GM18508 (cell line): ENCODE measurements around the gene CASTOR1.

Source experiments
- ATAC-seq: cut with Tn5 transposase; IDR thresholded peaks from one replicate; pipeline ENCODE4 v1.9.1; 2021; ENCODE audit warnings: moderate number of reproducible peaks; ENCODE audit not compliant: insufficient read depth, unreplicated experiment

CASTOR1 gene

DNA sequence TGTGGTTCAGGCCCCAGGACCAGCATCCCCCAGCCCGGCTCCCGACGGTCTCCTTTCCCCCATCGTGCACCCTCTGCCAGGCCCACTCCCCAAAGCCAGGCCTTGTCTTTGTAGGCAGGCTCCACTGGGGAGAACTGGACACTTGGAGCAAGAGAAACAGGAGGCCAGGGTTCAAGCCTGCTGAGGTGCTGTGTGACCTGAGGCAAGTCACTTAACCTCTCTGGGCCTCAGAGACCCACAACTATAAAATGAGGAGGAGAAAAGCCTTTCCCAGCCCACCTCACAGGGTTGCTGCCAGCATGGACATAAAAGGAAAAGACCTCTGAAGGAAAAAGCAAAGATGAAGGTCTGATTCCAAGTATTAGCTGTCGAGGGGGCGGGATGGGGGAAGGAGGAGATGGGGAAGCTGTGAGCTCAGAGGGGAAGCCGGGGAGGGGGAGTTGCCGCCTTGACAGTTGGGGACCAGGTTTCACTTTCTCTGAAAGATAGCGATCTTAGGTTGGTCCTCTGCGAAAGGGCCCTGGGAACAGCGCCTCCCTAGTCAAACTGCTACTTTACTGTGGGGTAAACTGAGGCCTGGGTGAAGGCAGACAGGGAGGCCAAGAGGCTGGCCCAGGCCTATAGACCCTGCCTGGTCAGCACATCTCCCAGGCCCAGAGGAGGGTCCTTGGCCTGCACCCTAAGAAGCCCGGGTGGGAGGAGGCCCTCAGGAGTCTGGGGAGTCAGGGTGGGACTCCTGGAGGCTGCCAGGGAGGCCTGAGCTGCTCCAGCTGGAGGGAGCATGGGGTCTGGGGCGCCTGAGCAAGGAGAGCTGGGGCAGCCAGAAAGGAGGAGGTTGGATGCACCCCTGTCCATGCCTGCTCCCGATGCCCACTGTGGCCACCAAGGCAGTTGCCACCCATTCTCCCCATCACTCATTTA is 21.7 kb downstream of the CASTOR1 start:
- no peak for ATAC-seq

DNA sequence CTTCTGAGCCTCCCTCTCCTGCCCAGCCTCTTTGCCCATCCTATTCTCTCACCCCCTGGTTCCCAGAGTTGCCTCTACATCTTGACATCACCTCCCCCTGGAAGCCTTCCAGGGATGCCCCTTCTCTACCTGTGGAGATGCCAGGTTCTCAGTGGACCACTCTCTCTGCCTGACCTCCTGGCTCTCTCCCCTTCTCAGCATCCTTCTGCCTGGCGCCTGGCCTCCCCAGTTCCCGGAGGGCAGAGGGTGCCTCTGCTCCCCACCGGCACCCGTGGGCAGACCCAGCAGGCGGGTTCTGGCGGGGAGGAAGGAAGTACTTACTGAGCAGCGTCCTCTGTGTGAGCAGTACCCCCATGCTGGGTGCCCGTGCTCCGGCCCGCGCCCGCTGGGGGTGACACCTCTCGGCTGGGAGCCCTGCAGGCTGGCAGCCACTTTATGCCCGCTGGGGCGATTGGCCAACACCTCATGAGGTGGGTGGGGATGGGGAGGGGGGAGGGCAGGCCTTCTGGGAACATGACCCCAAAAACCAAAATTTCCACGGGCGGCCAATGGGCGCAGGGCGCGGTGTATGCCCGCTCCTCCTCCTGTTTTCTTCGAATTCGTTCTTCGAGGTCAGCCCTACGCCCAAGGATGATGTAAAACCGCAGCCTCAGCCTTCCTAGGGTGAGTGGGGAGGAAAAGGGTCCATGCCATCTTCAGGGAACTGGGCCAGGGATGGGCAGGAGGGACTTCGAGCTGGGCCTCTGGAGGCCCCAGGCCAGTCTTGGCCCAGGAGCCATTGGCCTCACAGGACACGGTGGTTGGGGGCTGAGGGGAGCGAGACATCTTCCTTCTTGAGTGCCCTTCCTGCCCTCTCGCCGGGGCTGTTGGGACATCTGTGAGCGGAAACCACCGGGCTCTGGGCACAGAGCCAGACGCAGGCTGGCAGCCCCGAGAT is 22.6 kb downstream of the CASTOR1 start, which contains the start of gene OSM:
TSS of gene OSM (minus strand) at position 407 of the 937 bp plus-strand sequence. CDS start at position 355, 52 bp downstream.
- ATAC-seq, result no peak

DNA sequence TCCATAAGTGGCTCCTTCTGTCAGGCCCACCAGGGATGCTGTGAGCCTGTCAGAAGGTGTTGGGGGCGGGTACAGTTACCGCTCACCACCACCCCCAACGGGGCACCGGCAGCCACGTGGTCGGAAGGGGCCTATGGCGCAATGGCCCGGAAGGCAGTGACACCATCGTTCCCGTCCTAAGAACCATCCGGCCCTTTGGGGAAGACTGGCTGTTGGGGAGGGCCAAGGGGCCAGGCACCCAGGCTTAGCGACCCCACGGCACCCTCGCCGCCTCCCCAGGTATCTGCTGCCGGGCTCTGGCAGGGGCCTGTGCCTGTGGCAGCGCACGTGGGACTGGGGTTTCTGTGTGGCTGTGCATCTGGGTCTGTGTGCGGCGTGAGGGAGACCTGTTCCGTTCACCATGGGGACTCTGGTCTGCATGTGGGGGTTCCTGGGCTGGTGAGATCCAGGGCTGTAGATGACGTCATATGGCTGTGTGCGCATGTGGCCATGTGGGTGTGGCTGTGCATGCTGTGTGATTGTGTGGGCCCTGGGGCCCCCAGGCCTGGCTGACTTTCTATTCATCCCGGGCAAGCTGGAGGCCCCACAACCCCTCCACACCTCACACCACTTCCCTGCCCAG is 23.4 kb downstream of the CASTOR1 start:
- no peak for ATAC-seq

DNA sequence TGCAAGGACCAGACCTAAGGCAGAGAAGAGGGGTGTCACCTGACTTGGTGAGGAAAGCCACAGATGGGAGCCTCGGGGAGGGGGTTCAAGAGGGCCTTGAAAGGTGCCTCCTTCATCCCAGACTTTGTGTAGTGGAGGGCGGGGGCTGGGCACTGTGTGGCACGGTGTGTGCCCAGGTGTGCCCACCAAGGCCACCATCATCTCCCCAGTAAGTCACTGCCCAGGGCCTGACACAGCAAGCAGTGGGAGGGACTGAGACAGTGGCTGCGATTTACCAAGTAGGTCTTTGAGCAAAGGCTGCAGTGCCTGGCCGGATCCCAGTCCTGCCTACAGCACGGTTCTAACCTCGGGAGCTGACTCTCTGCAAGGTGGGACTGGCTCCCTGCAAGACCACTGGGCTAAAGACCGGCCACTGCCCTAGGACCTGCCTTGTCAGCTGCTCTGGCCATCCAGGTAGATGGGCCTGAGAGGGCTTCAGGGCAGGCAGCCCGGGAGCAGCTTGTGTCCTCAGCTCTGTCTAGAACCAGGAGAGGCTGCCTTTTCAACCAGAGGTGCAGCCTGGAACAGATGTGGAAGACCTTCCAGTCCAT is 24.1 kb downstream of the CASTOR1 start:
- ATAC-seq, result no peak

DNA sequence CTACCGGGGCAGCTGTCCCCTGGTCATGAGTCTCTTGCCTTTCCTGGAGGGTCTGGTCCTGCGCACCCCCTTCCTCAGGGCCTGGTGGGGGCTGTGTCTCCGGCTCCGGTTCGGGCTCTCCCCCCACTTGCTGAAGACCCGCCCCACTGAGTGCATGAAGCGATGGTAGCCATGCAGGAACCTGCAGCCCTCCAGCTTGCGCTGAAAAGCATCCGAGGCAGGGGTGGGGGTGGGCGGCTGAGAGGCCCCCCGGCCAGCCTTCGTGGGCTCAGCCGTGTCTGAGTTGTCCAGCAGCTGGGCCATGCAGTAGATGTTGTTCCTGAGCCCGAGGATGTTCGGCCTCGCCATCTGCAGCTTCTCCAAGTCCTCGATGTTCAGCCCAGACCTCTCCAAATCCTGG is 25.4 kb downstream of the CASTOR1 start:
- ATAC-seq, result no peak

DNA sequence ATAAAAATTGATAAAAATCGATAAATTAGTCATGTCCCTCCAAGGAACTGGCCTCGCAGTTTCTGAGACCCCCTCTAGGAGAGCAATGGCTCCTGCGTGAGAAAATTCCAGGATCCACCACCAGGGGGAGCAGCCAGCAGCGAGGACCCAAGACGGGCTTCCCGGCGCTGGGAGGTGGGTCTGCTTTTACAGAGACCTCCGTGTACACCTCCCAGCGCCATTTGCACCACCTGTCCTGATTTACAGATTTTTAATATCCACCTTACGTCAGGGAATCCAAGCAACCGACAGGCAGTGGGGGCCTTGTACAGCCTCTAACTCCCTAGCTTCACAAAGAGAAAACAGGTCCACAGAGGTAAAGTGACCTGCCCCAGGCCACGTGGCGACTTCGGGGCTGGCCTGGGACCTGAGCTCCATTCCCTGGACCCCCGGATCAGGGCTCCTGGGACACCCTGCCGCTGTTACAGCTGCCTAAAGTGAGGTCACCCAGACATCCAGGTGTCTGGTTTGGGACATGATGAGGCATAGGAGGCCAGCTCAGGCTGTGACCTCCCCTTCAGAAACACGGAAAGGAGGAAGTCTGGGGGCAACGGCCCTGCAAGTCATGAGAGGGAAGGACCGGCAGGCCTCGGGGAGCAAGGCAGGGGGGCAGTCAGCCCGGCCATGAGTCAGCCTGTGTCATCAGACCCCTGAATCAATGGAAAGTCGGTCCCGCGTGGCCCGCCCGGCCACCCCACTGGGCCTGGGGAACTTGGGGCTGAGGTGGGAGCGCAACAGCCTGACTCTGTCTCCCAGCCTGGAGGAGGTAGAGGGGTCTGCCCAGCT is 26.2 kb downstream of the CASTOR1 start:
- no peak for ATAC-seq

DNA sequence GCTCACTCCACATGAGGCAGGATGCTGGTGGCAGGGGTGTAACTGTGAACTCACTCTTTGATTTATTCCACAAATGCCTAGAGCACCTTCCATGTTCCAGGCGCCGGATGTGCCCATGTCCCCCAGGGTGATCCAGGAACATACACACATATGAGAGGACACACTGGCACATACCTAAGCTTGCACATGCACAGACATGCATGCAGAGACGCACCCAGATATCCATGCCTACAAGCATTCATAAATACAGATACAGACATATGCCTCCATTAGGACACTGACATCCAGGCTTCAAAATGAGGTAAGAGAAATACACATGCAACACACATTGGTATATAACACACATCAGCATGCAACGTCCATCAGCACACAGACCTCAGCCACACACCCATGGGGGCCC is 27.2 kb downstream of the CASTOR1 start:
- ATAC-seq, result no peak

DNA sequence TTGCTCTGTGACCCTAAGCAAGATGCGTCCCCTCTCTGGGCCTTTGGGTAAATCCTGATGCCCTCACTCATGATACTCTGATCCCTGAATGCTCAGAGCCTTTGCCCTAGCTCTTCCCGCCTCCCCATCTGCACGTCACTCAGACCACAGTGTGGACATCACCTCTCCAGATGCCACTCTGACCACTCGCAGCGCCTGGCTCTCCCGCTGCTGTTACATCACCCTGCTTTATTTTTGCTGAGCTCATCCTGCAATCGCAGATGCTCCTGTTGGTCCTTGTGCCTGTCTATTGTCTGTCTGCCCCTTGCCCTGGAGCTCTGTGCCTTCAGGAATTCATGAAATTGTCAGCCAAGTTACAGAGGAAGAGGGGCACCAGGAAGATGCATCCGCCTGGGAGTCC is 28.2 kb downstream of the CASTOR1 start:
- no peak for ATAC-seq

DNA sequence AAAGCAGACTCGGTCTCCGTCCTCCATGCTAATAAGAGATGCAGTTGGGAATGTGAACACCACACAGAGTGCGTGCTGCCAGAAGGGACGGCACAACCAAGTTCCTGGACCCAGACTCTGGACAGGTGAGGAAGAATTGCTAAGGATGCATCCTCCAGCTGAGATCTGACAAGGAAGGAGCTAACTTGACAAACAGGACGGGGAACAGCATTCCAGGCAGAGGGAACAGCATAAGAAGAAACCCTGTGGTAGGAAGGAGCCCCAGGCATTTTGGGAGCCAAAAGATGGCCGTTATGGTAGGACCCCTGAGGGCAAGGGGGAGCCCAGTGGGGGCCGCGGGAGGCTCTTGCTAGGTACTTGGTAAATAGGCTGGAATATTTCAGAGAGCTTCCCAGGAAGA is 28.6 kb downstream of the CASTOR1 start:
- ATAC-seq, result no peak

DNA sequence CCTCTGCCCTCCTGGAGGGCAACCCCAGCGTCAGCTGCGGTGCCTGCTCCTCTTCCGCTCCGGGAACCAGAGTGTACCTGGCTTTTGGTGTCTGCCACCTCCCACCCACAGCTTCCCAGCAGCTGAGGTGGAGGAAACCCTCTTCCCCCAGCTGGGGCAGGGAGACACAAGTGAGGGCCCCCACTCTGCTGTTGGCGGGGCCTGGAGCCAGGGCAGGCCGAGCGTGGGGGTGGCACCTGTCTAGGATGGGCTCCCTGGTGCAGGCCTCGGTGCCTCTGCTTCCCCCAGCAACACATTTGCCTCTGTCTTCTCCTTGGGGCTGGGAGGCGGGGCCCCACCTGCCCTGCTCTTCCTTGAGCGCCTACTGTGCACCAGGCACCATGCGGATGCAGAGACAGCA is 29.0 kb downstream of the CASTOR1 start:
- ATAC-seq, result no peak

DNA sequence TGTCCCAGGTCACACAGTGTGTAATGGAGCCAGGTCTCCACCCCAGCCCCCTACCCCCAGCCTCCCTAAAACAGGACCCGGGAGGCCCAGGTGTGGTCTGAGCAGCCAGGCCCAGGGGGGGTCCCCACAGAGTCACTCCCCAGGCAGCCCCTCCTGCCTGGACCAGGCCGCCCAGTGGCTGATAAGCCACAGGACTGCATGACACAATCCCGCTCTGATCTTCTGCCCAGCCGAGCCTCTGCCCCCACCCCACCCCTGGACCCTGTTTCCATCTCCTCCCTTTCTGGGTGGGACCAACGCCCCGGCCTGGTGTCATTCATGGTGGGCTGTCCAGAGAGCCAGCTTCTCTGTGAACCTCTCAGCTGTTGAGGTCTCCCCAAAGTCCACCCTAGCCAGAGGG is 35.0 kb downstream of the CASTOR1 start:
- ATAC-seq, result no peak

DNA sequence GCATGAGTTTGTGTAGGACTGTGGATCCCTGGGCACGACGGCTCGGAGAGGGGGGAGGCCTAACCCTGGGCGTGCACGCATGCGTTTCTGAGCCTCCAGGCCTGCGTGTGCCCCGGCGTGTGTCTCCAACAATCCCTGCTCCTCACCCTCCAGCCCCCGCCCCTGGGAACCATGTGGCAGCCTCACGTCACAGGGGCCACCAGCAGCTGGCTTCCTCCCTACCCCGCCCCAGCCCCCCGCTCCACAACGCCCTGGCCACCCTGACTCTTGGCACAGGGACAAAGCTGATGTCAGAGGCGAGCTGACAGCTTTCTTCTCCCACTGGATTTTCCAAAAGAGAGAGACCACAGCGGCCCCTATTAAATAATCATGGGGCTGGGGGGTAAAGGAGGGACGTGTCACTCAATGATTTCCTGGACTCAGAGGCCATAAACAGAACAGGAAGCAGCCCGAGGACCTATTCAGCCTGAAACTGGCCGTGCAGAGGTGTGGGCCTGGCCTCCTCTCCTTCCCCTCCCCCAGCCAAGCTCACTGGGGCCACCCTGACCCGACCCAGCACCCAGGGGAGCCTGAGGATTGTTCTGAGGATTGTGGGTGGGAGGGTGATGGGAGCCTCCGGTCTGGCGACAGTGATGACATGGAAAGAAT is 36.0 kb downstream of the CASTOR1 start:
- ATAC-seq, result no peak

DNA sequence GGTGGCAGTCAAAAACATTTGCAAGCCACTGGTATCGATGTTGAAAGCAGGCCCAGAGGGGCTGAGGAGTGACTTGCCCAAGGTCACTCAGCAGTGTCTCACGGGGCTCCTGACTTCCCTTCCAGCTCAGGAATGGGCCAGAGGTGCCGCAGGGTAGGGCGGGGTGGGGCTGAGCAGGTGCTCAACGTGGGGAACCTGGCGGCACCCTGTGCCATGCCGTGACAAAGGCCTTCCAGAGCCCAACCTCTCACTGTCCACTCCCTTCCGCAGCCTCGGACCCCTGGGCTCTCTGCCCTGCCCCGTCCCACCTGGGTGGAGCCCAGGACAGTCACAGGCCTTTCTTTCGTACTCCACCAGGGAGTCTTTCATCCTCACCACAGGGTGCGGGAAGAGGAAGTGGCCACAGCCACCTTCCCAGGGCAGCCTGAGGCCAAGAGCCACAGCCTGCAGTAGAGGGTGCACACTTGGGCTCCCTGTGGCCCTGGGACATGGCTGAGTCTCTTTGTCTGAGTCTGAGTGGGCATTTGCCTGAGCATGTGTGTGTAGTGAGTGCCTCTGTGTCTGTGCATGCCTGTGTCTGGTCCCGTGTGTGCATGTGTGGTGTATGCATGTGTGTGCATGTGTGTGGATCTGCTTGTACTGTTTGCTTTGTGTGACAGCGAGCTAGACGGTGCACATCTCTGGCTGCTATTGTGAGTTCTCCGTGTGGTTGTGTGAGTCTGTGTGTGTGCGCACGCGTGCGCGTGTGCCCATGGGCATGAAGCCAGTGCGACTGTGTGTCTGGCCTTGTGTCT is 36.7 kb downstream of the CASTOR1 start:
- no peak for ATAC-seq

DNA sequence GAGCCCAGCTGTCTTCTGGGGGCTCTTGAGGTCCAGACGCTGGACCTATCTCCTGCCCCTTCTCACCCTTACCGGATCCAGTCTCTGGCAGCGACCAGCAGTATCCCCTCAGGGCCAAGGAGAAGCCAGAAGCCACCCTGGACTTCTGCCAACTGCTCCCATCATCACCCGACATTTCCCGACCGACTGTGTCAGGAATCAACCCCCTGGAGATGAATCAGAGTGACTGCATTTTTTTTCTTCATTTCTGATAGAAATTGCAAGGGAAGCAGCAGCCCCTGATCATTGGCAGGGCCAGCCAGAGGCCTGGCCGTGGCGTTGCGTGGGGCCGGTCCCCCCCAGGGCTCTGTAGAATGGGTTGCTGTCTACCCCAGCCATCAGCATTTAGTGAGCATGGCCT is 37.6 kb downstream of the CASTOR1 start:
- ATAC-seq, result no peak

DNA sequence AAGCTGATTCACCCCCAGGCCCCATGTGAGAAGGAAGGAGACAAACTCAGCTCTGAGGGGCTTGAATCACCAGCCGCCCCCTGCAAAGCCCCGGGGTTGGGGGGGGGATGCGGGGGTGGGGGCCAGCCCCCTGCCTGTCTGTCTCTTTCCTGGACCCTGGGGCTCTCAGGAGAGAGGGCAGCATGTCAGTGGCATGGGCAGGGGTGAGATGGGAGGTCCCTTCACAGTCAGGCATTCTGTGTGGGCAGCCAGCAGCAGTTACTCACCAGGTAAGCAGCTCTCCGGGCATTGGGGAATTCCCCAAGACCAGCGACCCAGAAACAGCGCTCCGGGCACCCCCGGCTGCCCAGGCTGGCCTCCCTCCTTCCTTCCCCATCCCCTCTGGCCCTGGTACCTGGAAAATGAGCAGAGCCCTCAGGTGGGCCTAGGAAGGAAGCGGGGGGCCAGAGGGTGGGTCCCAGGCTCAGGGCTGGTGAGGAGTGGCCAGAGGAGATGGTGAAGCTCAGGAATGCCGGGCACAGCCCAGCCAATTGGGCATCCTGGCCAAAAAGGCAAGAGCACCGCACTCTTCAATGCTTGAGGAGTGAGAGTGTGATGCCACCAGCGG is 38.5 kb downstream of the CASTOR1 start:
- no peak for ATAC-seq

DNA sequence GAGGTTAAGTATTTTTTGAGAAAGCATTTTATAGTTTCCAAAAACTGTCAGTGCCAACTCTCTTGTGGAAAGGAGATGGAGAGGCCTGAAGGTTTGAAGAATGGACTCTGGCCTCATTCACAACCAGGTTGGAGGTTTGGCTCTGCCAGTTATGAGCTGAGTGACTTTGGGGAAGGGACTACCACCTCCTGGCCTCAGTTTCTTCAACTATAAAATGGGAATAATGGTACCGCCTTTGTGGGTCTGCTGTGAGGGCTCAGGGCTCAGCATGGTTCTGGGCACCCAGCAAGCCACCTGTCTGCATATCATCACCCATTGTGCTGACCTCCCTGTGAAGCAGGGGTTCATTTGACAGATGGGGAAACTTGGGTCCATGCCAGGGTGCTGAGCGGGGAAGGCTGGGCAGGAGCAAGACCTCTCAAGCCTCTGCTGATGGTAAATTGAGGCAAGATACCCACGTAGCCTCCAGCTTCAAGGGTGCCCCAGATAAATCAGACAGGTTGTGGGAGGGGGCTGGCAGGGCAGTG is 39.2 kb downstream of the CASTOR1 start:
- ATAC-seq, result no peak
